Suprapubic skin (tissue), 4 donors: ENCODE results near the gene NDST3.

Source experiments
- EP300 ChIP-seq: sonication (generic); formaldehyde crosslinking; IDR thresholded peaks from one replicate; pipeline ENCODE4 v1.6.1; 2017; ENCODE audit warnings: antibody characterized with exemption
- POLR2A ChIP-seq, 2 donors: fragments of 450-650 bp; IDR thresholded peaks; one replicate each; pipeline ENCODE4 v1.6.1; 2017; ENCODE audit warnings: antibody characterized with exemption in 2 of 2, mild to moderate bottlenecking in 2 of 2, moderate library complexity in 2 of 2
- POLR2AphosphoS5 ChIP-seq, 3 donors: sonication (generic); formaldehyde crosslinking; IDR thresholded peaks; one replicate each; pipeline ENCODE4 v1.6.1; 2017; ENCODE audit warnings: antibody characterized with exemption in 3 of 3
- TF ChIP-seq, protein P1 (sequence below), 2 donors: fragments of 200-600 bp in 1 of 2; fragments of 450-650 bp in 1 of 2; sonication (generic) in 1 of 2; IDR thresholded peaks; one replicate each; pipeline ENCODE4 v1.5.1; 2016 to 2019; ENCODE audit warnings: antibody characterized with exemption in 2 of 2, mild to moderate bottlenecking in 1 of 2, moderate library complexity in 1 of 2

DNA sequence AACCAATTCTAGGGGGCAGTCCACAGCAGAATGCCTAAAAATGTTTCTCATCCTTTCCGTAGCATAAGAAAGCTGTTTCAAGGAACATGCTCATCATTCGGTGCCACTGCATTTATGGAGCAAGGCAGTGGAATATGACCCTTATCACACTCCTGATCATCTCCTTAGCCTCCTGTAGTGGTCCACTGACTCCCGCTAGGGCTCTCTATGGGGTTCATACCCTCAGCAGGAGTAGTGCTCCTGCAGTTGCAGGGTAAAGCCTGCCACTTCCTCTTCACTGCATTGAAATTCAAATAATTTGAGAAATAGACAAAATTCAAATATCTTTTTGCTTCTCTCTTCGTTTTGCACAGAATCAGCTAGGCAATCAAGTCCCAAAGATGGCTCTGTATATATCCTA, 107.0 kb downstream of the NDST3 start:
- TF ChIP-seq, protein P1, sequence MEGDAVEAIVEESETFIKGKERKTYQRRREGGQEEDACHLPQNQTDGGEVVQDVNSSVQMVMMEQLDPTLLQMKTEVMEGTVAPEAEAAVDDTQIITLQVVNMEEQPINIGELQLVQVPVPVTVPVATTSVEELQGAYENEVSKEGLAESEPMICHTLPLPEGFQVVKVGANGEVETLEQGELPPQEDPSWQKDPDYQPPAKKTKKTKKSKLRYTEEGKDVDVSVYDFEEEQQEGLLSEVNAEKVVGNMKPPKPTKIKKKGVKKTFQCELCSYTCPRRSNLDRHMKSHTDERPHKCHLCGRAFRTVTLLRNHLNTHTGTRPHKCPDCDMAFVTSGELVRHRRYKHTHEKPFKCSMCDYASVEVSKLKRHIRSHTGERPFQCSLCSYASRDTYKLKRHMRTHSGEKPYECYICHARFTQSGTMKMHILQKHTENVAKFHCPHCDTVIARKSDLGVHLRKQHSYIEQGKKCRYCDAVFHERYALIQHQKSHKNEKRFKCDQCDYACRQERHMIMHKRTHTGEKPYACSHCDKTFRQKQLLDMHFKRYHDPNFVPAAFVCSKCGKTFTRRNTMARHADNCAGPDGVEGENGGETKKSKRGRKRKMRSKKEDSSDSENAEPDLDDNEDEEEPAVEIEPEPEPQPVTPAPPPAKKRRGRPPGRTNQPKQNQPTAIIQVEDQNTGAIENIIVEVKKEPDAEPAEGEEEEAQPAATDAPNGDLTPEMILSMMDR (IDR thresholded peaks at IDR 0.05): no peak
- TF ChIP-seq POLR2A (IDR thresholded peaks at IDR 0.05) (no peak), EP300 (no peak), POLR2AphosphoS5 (IDR thresholded peaks at IDR 0.05) (no peak)
